ENCODE measurements around the gene GFRA1.

The GFRA1 gene

GRCh38 chr10:116098411-116099022 is 174.5 kb downstream of the GFRA1 start:
- no peak for DNase-seq

- DNase-seq: no peak
Measured at GRCh38 chr10:116097239-116097784, 175.7 kb downstream of the GFRA1 start.

- DNase-seq: no peak
Measured at GRCh38 chr10:116096526-116096925, 176.5 kb downstream of the GFRA1 start.

- no peak for DNase-seq
Measured at GRCh38 chr10:116094356-116094755, 178.7 kb downstream of the GFRA1 start.

GRCh38 chr10:116093031-116093430 is 180.0 kb downstream of the GFRA1 start:
- no peak for DNase-seq

- no peak for DNase-seq
Measured at GRCh38 chr10:116088985-116089384, 184.0 kb downstream of the GFRA1 start.

- DNase-seq: no peak
Measured at GRCh38 chr10:116085323-116085722, 187.7 kb downstream of the GFRA1 start.

- no peak for DNase-seq
Measured at GRCh38 chr10:116084161-116084560, 188.8 kb downstream of the GFRA1 start.

- DNase-seq: no peak
Measured at GRCh38 chr10:116083226-116083762, 189.7 kb downstream of the GFRA1 start.

GRCh38 chr10:116082762-116083161 is 190.2 kb downstream of the GFRA1 start:
- DNase-seq: no peak

- DNase-seq: no peak
Measured at GRCh38 chr10:116082206-116082605, 190.8 kb downstream of the GFRA1 start.

- DNase-seq: no peak
Measured at GRCh38 chr10:116080553-116080952, 192.5 kb downstream of the GFRA1 start.

- no peak for DNase-seq
Measured at GRCh38 chr10:116079355-116079754, 193.7 kb downstream of the GFRA1 start.

- DNase-seq: no peak
Measured at GRCh38 chr10:116076621-116077020, 196.4 kb downstream of the GFRA1 start.

- DNase-seq: no peak
Measured at GRCh38 chr10:116073510-116073909, 199.5 kb downstream of the GFRA1 start.

GRCh38 chr10:116073001-116073400 is 200.0 kb downstream of the GFRA1 start:
- no peak for DNase-seq

GRCh38 chr10:116071453-116072148 is 201.4 kb downstream of the GFRA1 start:
- DNase-seq: no peak

- no peak for DNase-seq
Measured at GRCh38 chr10:116070743-116071320, 202.2 kb downstream of the GFRA1 start.

GRCh38 chr10:116069856-116070255 is 203.2 kb downstream of the GFRA1 start:
- DNase-seq: no peak

GRCh38 chr10:116067825-116068224 is 205.2 kb downstream of the GFRA1 start:
- no peak for DNase-seq

- no peak for DNase-seq
Measured at GRCh38 chr10:116063107-116063506, 209.9 kb downstream of the GFRA1 start.

GRCh38 chr10:116060864-116061263 is 212.1 kb downstream of the GFRA1 start:
- DNase-seq: no peak

- DNase-seq: no peak
Measured at GRCh38 chr10:116059320-116059719, 213.7 kb downstream of the GFRA1 start.

Measured in SHP77 (cell line).